HepG2 (cell line): ENCODE data around the gene KCTD19. TPM values are rescaled to one million over a fixed set of nuclear protein-coding genes. Genes with fewer than 3 reads are reported as not detected.

Experiments
- NPAS2 ChIP-seq: sonication (generic); formaldehyde crosslinking; IDR thresholded peaks from 2 replicates; pipeline ENCODE4 v1.8.0; 2022; ENCODE audit warnings: mild to moderate bottlenecking, missing genetic modification reagents, borderline replicate concordance
- POLR2A ChIP-seq, 2 experiments: IDR thresholded peaks; 2 replicates each; pipeline ENCODE4 v1.6.1; 2011; ENCODE audit warnings: low read depth in 2 of 2, low read length in 2 of 2, mild to moderate bottlenecking in 1 of 2, moderate library complexity in 1 of 2; ENCODE audit not compliant: insufficient read depth in 1 of 2
- RFX3 ChIP-seq: IDR thresholded peaks from 2 replicates; pipeline ENCODE4 v1.6.1; 2016; ENCODE audit warnings: missing biosample characterization, missing genetic modification reagents
- ZMYM4 ChIP-seq: sonication (generic); formaldehyde crosslinking; IDR thresholded peaks from 2 replicates; pipeline ENCODE4 v1.8.1; 2023; ENCODE audit warnings: mild to moderate bottlenecking, missing genetic modification reagents
- ZNF142 ChIP-seq: sonication (generic); formaldehyde crosslinking; IDR thresholded peaks from 2 replicates; pipeline ENCODE4 v1.4.0; 2020; ENCODE audit warnings: missing genetic modification reagents
- ZNF446 ChIP-seq: sonication (generic); formaldehyde crosslinking; IDR thresholded peaks from 2 replicates; pipeline ENCODE4 v1.5.0; 2020; ENCODE audit warnings: mild to moderate bottlenecking, missing genetic modification reagents
- ZNF615 ChIP-seq: sonication (generic); formaldehyde crosslinking; IDR thresholded peaks from 2 replicates; pipeline ENCODE4 v1.5.0; 2020; ENCODE audit warnings: mild to moderate bottlenecking, missing genetic modification reagents, borderline replicate concordance
- ZNF747 ChIP-seq: sonication (generic); formaldehyde crosslinking; IDR thresholded peaks from 2 replicates; pipeline ENCODE4 v1.8.1; 2023; ENCODE audit warnings: missing genetic modification reagents, mild to moderate bottlenecking, borderline replicate concordance
- polyA plus RNA-seq, 8 experiments: library from polyadenylated mRNA; depleted of rRNA in 3 of 8; stranded (reverse) in 7 of 8; unstranded in 1 of 8; fragments of >200 nt; fragmentation: Illumina TruSeq in 4 of 8; extraction: Trizol in 4 of 8; gene quantifications; 2 replicates each; pipeline versions ENCODE4 v1.2.1 to v1.2.3, GENCODE V29; 2011 to 2016; ENCODE audit warnings: low read depth in 4 of 8, missing spikeins in 1 of 8, mixed read lengths in 1 of 8; ENCODE audit not compliant: insufficient read depth in 1 of 8
- total RNA-seq, 5 experiments: library from RNA; depleted of rRNA; stranded (reverse); fragments of >200 nt; fragmentation: Illumina TruSeq; extraction: Trizol; gene quantifications; 2 replicates each; pipeline ENCODE4 v1.2.3, GENCODE V29; 2016; ENCODE audit warnings: low read depth in 1 of 5
- TF ChIP-seq, protein P1 (sequence below): sonication (generic); formaldehyde crosslinking; IDR thresholded peaks from 2 replicates; pipeline ENCODE4 v1.4.0; 2020; ENCODE audit warnings: mild to moderate bottlenecking, missing genetic modification reagents

Gene KCTD19
- total and polyA plus RNA-seq, 2 of the 13 experiments (the other 11 are each of a cell fraction or from before 2014, with no cell fraction given), result not detected

DNA sequence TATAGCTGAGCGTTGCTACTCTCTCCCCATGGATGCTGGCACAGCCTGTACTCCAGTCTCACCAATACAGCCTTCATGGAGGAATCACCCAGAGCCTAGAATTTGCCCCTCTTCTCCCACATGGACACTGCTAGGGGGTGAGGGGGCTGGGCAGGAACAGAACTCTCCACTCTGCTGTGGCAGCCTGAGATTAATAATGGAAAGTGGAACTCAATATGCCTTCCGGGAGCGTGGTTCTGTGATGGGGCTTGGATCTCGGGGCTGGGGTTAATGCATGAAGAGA, 76.6 kb downstream of the KCTD19 start (continued):
- TF ChIP-seq ZNF142 (CRISPR knock-in tag), result no peak
- TF ChIP-seq NPAS2, result no peak
- no peak for TF ChIP-seq ZNF446 (CRISPR knock-in tag)
- TF ChIP-seq ZNF615 (CRISPR knock-in tag), result no peak
- no peak for TF ChIP-seq RFX3 (CRISPR knock-in tag)
- TF ChIP-seq ZNF747, result no peak
- no peak for TF ChIP-seq ZMYM4 (CRISPR knock-in tag)
- TF ChIP-seq, protein P1, sequence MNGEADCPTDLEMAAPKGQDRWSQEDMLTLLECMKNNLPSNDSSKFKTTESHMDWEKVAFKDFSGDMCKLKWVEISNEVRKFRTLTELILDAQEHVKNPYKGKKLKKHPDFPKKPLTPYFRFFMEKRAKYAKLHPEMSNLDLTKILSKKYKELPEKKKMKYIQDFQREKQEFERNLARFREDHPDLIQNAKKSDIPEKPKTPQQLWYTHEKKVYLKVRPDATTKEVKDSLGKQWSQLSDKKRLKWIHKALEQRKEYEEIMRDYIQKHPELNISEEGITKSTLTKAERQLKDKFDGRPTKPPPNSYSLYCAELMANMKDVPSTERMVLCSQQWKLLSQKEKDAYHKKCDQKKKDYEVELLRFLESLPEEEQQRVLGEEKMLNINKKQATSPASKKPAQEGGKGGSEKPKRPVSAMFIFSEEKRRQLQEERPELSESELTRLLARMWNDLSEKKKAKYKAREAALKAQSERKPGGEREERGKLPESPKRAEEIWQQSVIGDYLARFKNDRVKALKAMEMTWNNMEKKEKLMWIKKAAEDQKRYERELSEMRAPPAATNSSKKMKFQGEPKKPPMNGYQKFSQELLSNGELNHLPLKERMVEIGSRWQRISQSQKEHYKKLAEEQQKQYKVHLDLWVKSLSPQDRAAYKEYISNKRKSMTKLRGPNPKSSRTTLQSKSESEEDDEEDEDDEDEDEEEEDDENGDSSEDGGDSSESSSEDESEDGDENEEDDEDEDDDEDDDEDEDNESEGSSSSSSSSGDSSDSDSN (CRISPR knock-in tag), result no peak
- no peak for TF ChIP-seq POLR2A (IDR thresholded peaks at IDR 0.05; ENCODE audit: insufficient read depth in 1 of 2, low read depth in 2 of 2, low read length in 2 of 2)
